SK-N-SH treated with all-trans-retinoic acid at 6 μM for 48 hours (cell line): ENCODE measurements around the gene HECTD4.

Source experiments
- BACH2 ChIP-seq: fragments of 250-450 bp; sonication (Bioruptor Pico); IDR thresholded peaks from 2 replicates; pipeline ENCODE4 v1.9.0; 2021; ENCODE audit warnings: mild to moderate bottlenecking, borderline replicate concordance
- CSDC2 ChIP-seq: fragments of 250-450 bp; sonication (Bioruptor Pico); IDR thresholded peaks from 2 replicates; pipeline ENCODE4 v1.5.0; 2020; ENCODE audit warnings: mild to moderate bottlenecking, moderate library complexity
- GLIS3 ChIP-seq: fragments of 250-450 bp; sonication (Bioruptor Pico); IDR thresholded peaks from 2 replicates; pipeline ENCODE4 v1.5.0; 2020; ENCODE audit warnings: mild to moderate bottlenecking, moderate library complexity
- PPARA ChIP-seq: fragments of 250-450 bp; sonication (Bioruptor Pico); IDR thresholded peaks from 2 replicates; pipeline ENCODE4 v1.5.0; 2020; ENCODE audit warnings: mild to moderate bottlenecking, borderline replicate concordance
- SNAI2 ChIP-seq: fragments of 250-450 bp; sonication (Bioruptor Pico); IDR thresholded peaks from 2 replicates; pipeline ENCODE4 v1.5.0; 2020; ENCODE audit warnings: mild to moderate bottlenecking, moderate library complexity
- ZC3H10 ChIP-seq: fragments of 250-450 bp; sonication (Bioruptor Pico); IDR thresholded peaks from 2 replicates; pipeline ENCODE4 v1.5.1; 2021; ENCODE audit warnings: mild to moderate bottlenecking, moderate library complexity
- ZFP30 ChIP-seq: fragments of 450-650 bp; formaldehyde crosslinking; IDR thresholded peaks from 2 replicates; pipeline ENCODE4 v1.5.0; 2022; ENCODE audit warnings: mild to moderate bottlenecking, moderate library complexity
- ZNF565 ChIP-seq: fragments of 450-650 bp; formaldehyde crosslinking; conservative IDR thresholded peaks from 2 replicates; pipeline ENCODE4 v1.5.0; 2020; ENCODE audit warnings: low read depth, mild to moderate bottlenecking, moderate library complexity
- TF ChIP-seq, protein P1 (sequence below): fragments of 250-450 bp; sonication (Bioruptor Pico); IDR thresholded peaks from 2 replicates; pipeline ENCODE4 v1.5.1; 2020; ENCODE audit warnings: low read depth, mild to moderate bottlenecking, moderate library complexity
- TF ChIP-seq, protein P2 (sequence below): fragments of 250-450 bp; sonication (Bioruptor Pico); IDR thresholded peaks from 2 replicates; pipeline ENCODE4 v1.8.0; 2020; ENCODE audit warnings: mild to moderate bottlenecking, moderate library complexity, borderline replicate concordance
- TF ChIP-seq, protein P3 (sequence below): fragments of 250-450 bp; sonication (Bioruptor Pico); IDR thresholded peaks from 2 replicates; pipeline ENCODE4 v1.5.1; 2021; ENCODE audit warnings: mild to moderate bottlenecking, moderate library complexity

DNA sequence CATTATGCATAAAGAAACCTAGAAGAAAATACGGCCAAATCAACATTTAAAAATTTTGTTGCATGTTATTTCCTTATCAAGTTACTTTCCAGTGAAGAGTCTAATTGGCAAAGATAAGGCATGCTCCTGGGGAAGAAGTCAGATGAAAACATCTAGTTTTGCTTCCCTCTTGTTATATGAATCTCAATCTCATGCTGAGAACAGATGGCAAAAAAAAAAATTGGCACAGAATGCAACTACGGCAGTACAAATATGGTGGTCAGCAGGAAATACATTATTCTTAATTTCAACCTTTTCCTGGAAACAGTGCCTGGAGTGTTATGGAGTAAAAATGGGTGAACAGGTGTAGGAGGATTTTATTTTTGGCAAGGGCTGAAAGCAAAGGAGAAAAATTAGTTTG, 32.8 kb downstream of the HECTD4 start:
- TF ChIP-seq, protein P1, sequence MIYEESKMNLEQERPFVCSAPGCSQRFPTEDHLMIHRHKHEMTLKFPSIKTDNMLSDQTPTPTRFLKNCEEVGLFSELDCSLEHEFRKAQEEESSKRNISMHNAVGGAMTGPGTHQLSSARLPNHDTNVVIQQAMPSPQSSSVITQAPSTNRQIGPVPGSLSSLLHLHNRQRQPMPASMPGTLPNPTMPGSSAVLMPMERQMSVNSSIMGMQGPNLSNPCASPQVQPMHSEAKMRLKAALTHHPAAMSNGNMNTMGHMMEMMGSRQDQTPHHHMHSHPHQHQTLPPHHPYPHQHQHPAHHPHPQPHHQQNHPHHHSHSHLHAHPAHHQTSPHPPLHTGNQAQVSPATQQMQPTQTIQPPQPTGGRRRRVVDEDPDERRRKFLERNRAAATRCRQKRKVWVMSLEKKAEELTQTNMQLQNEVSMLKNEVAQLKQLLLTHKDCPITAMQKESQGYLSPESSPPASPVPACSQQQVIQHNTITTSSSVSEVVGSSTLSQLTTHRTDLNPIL: no peak
- TF ChIP-seq, protein P2, sequence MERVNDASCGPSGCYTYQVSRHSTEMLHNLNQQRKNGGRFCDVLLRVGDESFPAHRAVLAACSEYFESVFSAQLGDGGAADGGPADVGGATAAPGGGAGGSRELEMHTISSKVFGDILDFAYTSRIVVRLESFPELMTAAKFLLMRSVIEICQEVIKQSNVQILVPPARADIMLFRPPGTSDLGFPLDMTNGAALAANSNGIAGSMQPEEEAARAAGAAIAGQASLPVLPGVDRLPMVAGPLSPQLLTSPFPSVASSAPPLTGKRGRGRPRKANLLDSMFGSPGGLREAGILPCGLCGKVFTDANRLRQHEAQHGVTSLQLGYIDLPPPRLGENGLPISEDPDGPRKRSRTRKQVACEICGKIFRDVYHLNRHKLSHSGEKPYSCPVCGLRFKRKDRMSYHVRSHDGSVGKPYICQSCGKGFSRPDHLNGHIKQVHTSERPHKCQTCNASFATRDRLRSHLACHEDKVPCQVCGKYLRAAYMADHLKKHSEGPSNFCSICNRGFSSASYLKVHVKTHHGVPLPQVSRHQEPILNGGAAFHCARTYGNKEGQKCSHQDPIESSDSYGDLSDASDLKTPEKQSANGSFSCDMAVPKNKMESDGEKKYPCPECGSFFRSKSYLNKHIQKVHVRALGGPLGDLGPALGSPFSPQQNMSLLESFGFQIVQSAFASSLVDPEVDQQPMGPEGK (CRISPR knock-in tag): no peak
- TF ChIP-seq ZNF565 (CRISPR knock-in tag): no peak
- no peak for TF ChIP-seq SNAI2 (CRISPR knock-in tag)
- TF ChIP-seq CSDC2 (CRISPR knock-in tag): no peak
- no peak for TF ChIP-seq GLIS3 (CRISPR knock-in tag)
- TF ChIP-seq, protein P3, sequence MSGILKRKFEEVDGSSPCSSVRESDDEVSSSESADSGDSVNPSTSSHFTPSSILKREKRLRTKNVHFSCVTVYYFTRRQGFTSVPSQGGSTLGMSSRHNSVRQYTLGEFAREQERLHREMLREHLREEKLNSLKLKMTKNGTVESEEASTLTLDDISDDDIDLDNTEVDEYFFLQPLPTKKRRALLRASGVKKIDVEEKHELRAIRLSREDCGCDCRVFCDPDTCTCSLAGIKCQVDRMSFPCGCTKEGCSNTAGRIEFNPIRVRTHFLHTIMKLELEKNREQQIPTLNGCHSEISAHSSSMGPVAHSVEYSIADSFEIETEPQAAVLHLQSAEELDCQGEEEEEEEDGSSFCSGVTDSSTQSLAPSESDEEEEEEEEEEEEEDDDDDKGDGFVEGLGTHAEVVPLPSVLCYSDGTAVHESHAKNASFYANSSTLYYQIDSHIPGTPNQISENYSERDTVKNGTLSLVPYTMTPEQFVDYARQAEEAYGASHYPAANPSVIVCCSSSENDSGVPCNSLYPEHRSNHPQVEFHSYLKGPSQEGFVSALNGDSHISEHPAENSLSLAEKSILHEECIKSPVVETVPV: no peak
- no peak for TF ChIP-seq ZFP30 (CRISPR knock-in tag)
- no peak for TF ChIP-seq PPARA (CRISPR knock-in tag)
- TF ChIP-seq BACH2: no peak
- no peak for TF ChIP-seq ZC3H10 (CRISPR knock-in tag)
